HepG2 (cell line): Measurements from ENCODE around the gene ARAP1. TPM values are rescaled to one million over a fixed set of nuclear protein-coding genes. Genes with fewer than 3 reads are reported as not detected.

Source experiments
- ARNTL ChIP-seq: sonication (generic); formaldehyde crosslinking; IDR thresholded peaks from 2 replicates; pipeline ENCODE4 v1.4.0; 2020; ENCODE audit warnings: mild to moderate bottlenecking, missing genetic modification reagents
- EHMT2 ChIP-seq: fragments of 200-600 bp; sonication (generic); IDR thresholded peaks from 2 replicates; pipeline ENCODE4 v1.7.0; 2017; ENCODE audit warnings: antibody characterized with exemption, low read depth, low read length, borderline replicate concordance
- GABPA ChIP-seq, 2 experiments: IDR thresholded peaks; 2 replicates each; pipeline ENCODE4 v1.6.1; 2011 to 2016; ENCODE audit warnings: low read depth in 2 of 2, low read length in 1 of 2, missing biosample characterization in 1 of 2, missing genetic modification characterization in 1 of 2
- GLI4 ChIP-seq: sonication (generic); formaldehyde crosslinking; IDR thresholded peaks from 2 replicates; pipeline ENCODE4 v1.5.1; 2020; ENCODE audit warnings: missing genetic modification reagents, mild to moderate bottlenecking, moderate library complexity, borderline replicate concordance
- IKZF4 ChIP-seq: sonication (generic); formaldehyde crosslinking; IDR thresholded peaks from 2 replicates; pipeline ENCODE4 v1.5.1; 2020; ENCODE audit warnings: borderline replicate concordance, mild to moderate bottlenecking, low read depth, missing genetic modification reagents; ENCODE audit errors: not compliant biosample characterization
- KDM2A ChIP-seq: sonication (generic); formaldehyde crosslinking; IDR thresholded peaks from 2 replicates; pipeline ENCODE4 v1.4.0; 2020; ENCODE audit warnings: low read depth, missing genetic modification reagents, borderline replicate concordance
- MAX ChIP-seq: IDR thresholded peaks from 2 replicates; pipeline ENCODE4 v1.6.1; 2012; ENCODE audit warnings: inconsistent platforms
- MBNL3 ChIP-seq: fragments of 250-450 bp; sonication (Bioruptor Pico); conservative IDR thresholded peaks from 2 replicates; pipeline ENCODE4 v1.8.0; 2022; ENCODE audit warnings: mild to moderate bottlenecking, inconsistent platforms
- MTA3 ChIP-seq: sonication (generic); formaldehyde crosslinking; IDR thresholded peaks from 2 replicates; pipeline ENCODE4 v1.4.0; 2020; ENCODE audit warnings: missing genetic modification reagents
- MYPOP ChIP-seq: sonication (generic); formaldehyde crosslinking; IDR thresholded peaks from 2 replicates; pipeline ENCODE4 v1.8.1; 2023; ENCODE audit warnings: mild to moderate bottlenecking, moderate library complexity, missing genetic modification reagents
- NFE2 ChIP-seq: sonication (generic); formaldehyde crosslinking; IDR thresholded peaks from 2 replicates; pipeline ENCODE4 v1.4.0; 2020; ENCODE audit warnings: missing genetic modification reagents
- NFYB ChIP-seq: sonication (generic); formaldehyde crosslinking; IDR thresholded peaks from 2 replicates; pipeline ENCODE4 v1.4.0; 2020; ENCODE audit warnings: missing genetic modification reagents
- PITX1 ChIP-seq: sonication (generic); formaldehyde crosslinking; IDR thresholded peaks from 2 replicates; pipeline ENCODE4 v1.5.1; 2020; ENCODE audit warnings: mild to moderate bottlenecking, missing genetic modification reagents
- RFX3 ChIP-seq: IDR thresholded peaks from 2 replicates; pipeline ENCODE4 v1.6.1; 2016; ENCODE audit warnings: missing biosample characterization, missing genetic modification reagents
- TEAD3 ChIP-seq: optimal IDR thresholded peaks from 2 replicates; pipeline ENCODE3; 2016; ENCODE audit warnings: borderline replicate concordance
- TFAP4 ChIP-seq: sonication (generic); IDR thresholded peaks from 2 replicates; pipeline ENCODE4 v1.6.1; 2016; ENCODE audit warnings: low read depth, borderline replicate concordance
- YY1 ChIP-seq: IDR thresholded peaks from 2 replicates; pipeline ENCODE4 v1.6.1; 2011; ENCODE audit warnings: low read length, low read depth, moderate library complexity, mild to moderate bottlenecking; ENCODE audit not compliant: insufficient read depth, insufficient replicate concordance
- ZC3H13 ChIP-seq: sonication (generic); formaldehyde crosslinking; IDR thresholded peaks from 2 replicates; pipeline ENCODE4 v1.8.1; 2023; ENCODE audit warnings: mild to moderate bottlenecking, missing genetic modification reagents, moderate library complexity
- ZNF552 ChIP-seq: sonication (generic); formaldehyde crosslinking; IDR thresholded peaks from 2 replicates; pipeline ENCODE4 v1.9.0; 2022; ENCODE audit warnings: missing genetic modification reagents, mild to moderate bottlenecking, borderline replicate concordance
- ZNF605 ChIP-seq: sonication (generic); formaldehyde crosslinking; IDR thresholded peaks from 2 replicates; pipeline ENCODE4 v1.8.0; 2022; ENCODE audit warnings: mild to moderate bottlenecking, missing genetic modification reagents
- polyA plus RNA-seq, 8 experiments: library from polyadenylated mRNA; depleted of rRNA in 3 of 8; stranded (reverse) in 7 of 8; unstranded in 1 of 8; fragments of >200 nt; fragmentation: Illumina TruSeq in 4 of 8; extraction: Trizol in 4 of 8; gene quantifications; 2 replicates each; pipeline versions ENCODE4 v1.2.1 to v1.2.3, GENCODE V29; 2011 to 2016; ENCODE audit warnings: low read depth in 4 of 8, missing spikeins in 1 of 8, mixed read lengths in 1 of 8; ENCODE audit not compliant: insufficient read depth in 1 of 8
- total RNA-seq, 5 experiments: library from RNA; depleted of rRNA; stranded (reverse); fragments of >200 nt; fragmentation: Illumina TruSeq; extraction: Trizol; gene quantifications; 2 replicates each; pipeline ENCODE4 v1.2.3, GENCODE V29; 2016; ENCODE audit warnings: low read depth in 1 of 5
- TF ChIP-seq, protein P1 (sequence below): sonication (generic); formaldehyde crosslinking; conservative IDR thresholded peaks from 2 replicates; pipeline ENCODE4 v1.4.0; 2020; ENCODE audit warnings: missing genetic modification reagents
- TF ChIP-seq, protein P2 (sequence below): sonication (generic); formaldehyde crosslinking; IDR thresholded peaks from 2 replicates; pipeline ENCODE4 v1.5.1; 2020; ENCODE audit warnings: missing genetic modification reagents, mild to moderate bottlenecking, borderline replicate concordance

The ARAP1 gene
- total and polyA plus RNA-seq, 2 of the 13 experiments (the other 11 are each of a cell fraction or from before 2014, with no cell fraction given) = 43.2 to 55.5 TPM

DNA sequence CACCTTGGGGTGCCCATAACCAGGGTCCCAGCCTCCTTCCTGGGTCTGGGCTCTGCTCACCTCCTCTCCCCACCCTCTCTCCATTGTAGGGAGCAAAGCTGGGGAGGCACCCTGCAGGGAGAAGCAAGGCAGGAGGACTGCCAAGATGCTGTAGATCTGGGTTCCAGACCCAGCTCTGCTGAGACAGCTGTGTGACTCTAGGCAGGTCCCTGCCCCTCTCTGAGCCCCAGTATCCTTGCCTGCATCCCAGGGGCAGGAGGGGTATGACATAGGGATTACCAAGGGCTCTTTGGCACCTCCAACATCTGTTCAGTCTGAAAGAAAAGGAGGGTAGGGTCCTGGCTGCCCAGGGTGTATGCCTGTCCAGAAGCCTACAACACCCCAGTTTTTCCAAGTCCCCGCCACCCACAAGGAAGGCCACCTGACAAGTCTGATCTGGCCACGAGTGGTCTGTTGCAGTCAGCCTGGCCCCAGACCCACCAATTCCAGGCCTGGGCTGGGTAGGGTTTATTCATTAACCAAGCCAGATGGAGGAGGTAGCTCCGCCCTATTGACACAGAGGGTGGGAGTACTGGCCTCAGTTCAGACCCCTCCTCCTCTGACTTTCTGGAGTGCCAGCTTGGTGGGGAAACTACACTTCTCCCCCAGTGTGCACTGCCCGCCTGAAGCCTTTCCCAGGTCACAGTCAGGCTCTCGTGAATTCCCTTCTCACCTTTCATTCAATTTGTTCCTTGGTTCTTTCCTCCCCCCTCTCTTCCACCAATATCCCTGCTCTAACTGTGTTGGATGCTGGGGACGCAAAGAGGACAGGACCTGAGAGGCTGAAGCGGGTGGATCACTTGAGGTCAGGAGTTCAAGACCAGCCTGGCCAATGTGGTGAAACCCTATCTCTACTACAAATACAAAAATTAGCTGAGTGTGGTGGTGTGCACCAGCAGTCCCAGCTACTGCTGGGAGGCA lies 26.6 kb upstream of the ARAP1 start (continued):
- TF ChIP-seq MYPOP (CRISPR knock-in tag) (no peak; the same call in 1 of the 2 replicates), EHMT2 (no peak), TFAP4 (peak; percentile 80; the same call in 1 of the 2 replicates), MTA3 (CRISPR knock-in tag) (no peak), GABPA (IDR thresholded peaks at IDR 0.05; ENCODE audit: low read depth, low read length) (no peak), GABPA (CRISPR knock-in tag; IDR thresholded peaks at IDR 0.05; ENCODE audit: low read depth) (no peak), IKZF4 (no peak), TEAD3 (CRISPR knock-in tag) (peak; percentile 71), NFE2 (CRISPR knock-in tag) (no peak), MAX (no peak), KDM2A (no peak), ZNF605 (CRISPR knock-in tag) (no peak), YY1 (no peak), MBNL3 (CRISPR knock-in tag) (no peak), ZC3H13 (CRISPR knock-in tag) (peak; percentile 18; the same call in 1 of the 2 replicates), GLI4 (CRISPR knock-in tag) (no peak), RFX3 (CRISPR knock-in tag) (no peak), ZNF552 (CRISPR knock-in tag) (no peak), PITX1 (peak; percentile 53; the same call in 1 of the 2 replicates), NFYB (CRISPR knock-in tag) (no peak), ARNTL (CRISPR knock-in tag) (no peak; the same call in 1 of the 2 replicates)
- TF ChIP-seq, protein P1, sequence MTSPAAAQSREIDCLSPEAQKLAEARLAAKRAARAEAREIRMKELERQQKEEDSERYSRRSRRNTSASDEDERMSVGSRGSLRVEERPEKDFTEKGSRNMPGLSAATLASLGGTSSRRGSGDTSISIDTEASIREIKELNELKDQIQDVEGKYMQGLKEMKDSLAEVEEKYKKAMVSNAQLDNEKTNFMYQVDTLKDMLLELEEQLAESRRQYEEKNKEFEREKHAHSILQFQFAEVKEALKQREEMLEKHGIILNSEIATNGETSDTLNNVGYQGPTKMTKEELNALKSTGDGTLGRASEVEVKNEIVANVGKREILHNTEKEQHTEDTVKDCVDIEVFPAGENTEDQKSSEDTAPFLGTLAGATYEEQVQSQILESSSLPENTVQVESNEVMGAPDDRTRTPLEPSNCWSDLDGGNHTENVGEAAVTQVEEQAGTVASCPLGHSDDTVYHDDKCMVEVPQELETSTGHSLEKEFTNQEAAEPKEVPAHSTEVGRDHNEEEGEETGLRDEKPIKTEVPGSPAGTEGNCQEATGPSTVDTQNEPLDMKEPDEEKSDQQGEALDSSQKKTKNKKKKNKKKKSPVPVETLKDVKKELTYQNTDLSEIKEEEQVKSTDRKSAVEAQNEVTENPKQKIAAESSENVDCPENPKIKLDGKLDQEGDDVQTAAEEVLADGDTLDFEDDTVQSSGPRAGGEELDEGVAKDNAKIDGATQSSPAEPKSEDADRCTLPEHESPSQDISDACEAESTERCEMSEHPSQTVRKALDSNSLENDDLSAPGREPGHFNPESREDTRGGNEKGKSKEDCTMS (CRISPR knock-in tag) = no peak
- TF ChIP-seq, protein P2, sequence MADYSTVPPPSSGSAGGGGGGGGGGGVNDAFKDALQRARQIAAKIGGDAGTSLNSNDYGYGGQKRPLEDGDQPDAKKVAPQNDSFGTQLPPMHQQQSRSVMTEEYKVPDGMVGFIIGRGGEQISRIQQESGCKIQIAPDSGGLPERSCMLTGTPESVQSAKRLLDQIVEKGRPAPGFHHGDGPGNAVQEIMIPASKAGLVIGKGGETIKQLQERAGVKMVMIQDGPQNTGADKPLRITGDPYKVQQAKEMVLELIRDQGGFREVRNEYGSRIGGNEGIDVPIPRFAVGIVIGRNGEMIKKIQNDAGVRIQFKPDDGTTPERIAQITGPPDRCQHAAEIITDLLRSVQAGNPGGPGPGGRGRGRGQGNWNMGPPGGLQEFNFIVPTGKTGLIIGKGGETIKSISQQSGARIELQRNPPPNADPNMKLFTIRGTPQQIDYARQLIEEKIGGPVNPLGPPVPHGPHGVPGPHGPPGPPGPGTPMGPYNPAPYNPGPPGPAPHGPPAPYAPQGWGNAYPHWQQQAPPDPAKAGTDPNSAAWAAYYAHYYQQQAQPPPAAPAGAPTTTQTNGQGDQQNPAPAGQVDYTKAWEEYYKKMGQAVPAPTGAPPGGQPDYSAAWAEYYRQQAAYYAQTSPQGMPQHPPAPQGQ (CRISPR knock-in tag) = no peak
